Suppressor macrophage (primary cell): ENCODE data around the gene RNU2-63P.
"Not testable (repeated sequence)": the region's sequence is repeated elsewhere in the genome, so short reads cannot be mapped to it uniquely, and the experiment has no call there.

Experiments used
- DNase-seq, 4 experiments: peaks; one replicate each; pipeline ENCODE4 v3.0.0-alpha.2; 2020 to 2022

The RNU2-63P gene

GRCh38 chr2:88027697-88028389, 11.5 kb upstream of the RNU2-63P start:
- peak in 3 of 4 experiments; percentile 13 to 63 (median 54) for DNase-seq

- DNase-seq, result no peak
Observed at GRCh38 chr2:88024509-88024908, 8.2 kb upstream of the RNU2-63P start.

GRCh38 chr2:88022669-88022921, 6.2 kb upstream of the RNU2-63P start:
- DNase-seq, result no peak

- DNase-seq, result no peak
Observed at GRCh38 chr2:88019985-88020384, 3.6 kb upstream of the RNU2-63P start.

- DNase-seq, result no peak
Observed at GRCh38 chr2:88018909-88019308, 2.6 kb upstream of the RNU2-63P start.

GRCh38 chr2:88018077-88018805, 1.9 kb upstream of the RNU2-63P start:
- not testable (repeated sequence) for DNase-seq

GRCh38 chr2:88017780-88018038, 1.4 kb upstream of the RNU2-63P start:
- DNase-seq, result not testable (repeated sequence)

GRCh38 chr2:88016960-88017779, 823 bp upstream of the RNU2-63P start:
- DNase-seq, result peak in 3 of 4 experiments; percentile 20 to 58 (median 46)

GRCh38 chr2:88011011-88011410, 5.3 kb downstream of the RNU2-63P start:
- no peak for DNase-seq

GRCh38 chr2:88010136-88010535, 6.2 kb downstream of the RNU2-63P start:
- DNase-seq, result no peak

- DNase-seq, result no peak
Observed at GRCh38 chr2:88006912-88007439, 9.4 kb downstream of the RNU2-63P start.

- no peak for DNase-seq
Observed at GRCh38 chr2:88005776-88006175, 10.6 kb downstream of the RNU2-63P start.

GRCh38 chr2:88003074-88003755, 13.1 kb downstream of the RNU2-63P start:
- peak in 3 of 4 experiments; percentile 20 to 46 (median 41) for DNase-seq

GRCh38 chr2:88002359-88002707, 14.0 kb downstream of the RNU2-63P start:
- no peak for DNase-seq

GRCh38 chr2:88000474-88000873, 15.9 kb downstream of the RNU2-63P start:
- DNase-seq, result not testable (repeated sequence)

- DNase-seq, result no peak
Observed at GRCh38 chr2:87996570-87996969, 19.8 kb downstream of the RNU2-63P start.

- DNase-seq, result peak in 2 of 4 experiments; percentile 11 to 17
Observed at GRCh38 chr2:87995756-87996155, 20.6 kb downstream of the RNU2-63P start.

GRCh38 chr2:87994304-87994850, 22.0 kb downstream of the RNU2-63P start:
- DNase-seq, result not testable (repeated sequence)

GRCh38 chr2:87992569-87992968, 23.8 kb downstream of the RNU2-63P start:
- DNase-seq, result not testable (repeated sequence)

- DNase-seq, result not testable (repeated sequence)
Observed at GRCh38 chr2:87987473-87987872, 28.9 kb downstream of the RNU2-63P start.

- not testable (repeated sequence) for DNase-seq
Observed at GRCh38 chr2:87985902-87986301, 30.4 kb downstream of the RNU2-63P start.

- not testable (repeated sequence) for DNase-seq
Observed at GRCh38 chr2:87981182-87981581, 35.2 kb downstream of the RNU2-63P start.

- not testable (repeated sequence) for DNase-seq
Observed at GRCh38 chr2:87972385-87972784, 44.0 kb downstream of the RNU2-63P start.
